Measurements from ENCODE around the gene ARHGEF39.

- TF ChIP-seq CTCF (IDR thresholded peaks at IDR 0.05; ENCODE audit: insufficient read depth, low read length) (no peak), POLR2AphosphoS5 (IDR thresholded peaks at IDR 0.05; ENCODE audit: low read depth) (no peak)
- TF ChIP-seq, protein P1, sequence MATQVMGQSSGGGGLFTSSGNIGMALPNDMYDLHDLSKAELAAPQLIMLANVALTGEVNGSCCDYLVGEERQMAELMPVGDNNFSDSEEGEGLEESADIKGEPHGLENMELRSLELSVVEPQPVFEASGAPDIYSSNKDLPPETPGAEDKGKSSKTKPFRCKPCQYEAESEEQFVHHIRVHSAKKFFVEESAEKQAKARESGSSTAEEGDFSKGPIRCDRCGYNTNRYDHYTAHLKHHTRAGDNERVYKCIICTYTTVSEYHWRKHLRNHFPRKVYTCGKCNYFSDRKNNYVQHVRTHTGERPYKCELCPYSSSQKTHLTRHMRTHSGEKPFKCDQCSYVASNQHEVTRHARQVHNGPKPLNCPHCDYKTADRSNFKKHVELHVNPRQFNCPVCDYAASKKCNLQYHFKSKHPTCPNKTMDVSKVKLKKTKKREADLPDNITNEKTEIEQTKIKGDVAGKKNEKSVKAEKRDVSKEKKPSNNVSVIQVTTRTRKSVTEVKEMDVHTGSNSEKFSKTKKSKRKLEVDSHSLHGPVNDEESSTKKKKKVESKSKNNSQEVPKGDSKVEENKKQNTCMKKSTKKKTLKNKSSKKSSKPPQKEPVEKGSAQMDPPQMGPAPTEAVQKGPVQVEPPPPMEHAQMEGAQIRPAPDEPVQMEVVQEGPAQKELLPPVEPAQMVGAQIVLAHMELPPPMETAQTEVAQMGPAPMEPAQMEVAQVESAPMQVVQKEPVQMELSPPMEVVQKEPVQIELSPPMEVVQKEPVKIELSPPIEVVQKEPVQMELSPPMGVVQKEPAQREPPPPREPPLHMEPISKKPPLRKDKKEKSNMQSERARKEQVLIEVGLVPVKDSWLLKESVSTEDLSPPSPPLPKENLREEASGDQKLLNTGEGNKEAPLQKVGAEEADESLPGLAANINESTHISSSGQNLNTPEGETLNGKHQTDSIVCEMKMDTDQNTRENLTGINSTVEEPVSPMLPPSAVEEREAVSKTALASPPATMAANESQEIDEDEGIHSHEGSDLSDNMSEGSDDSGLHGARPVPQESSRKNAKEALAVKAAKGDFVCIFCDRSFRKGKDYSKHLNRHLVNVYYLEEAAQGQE (IDR thresholded peaks at IDR 0.05; ENCODE audit: insufficient replicate concordance, low read depth), result no peak
Observed at GRCh38 chr9:35612843-35613242, 52.2 kb downstream of the ARHGEF39 start.
